ENCODE measurements around the gene SEMA6A. TPM values are rescaled to one million over a fixed set of nuclear protein-coding genes. Genes with fewer than 3 reads are reported as not detected.

Gene SEMA6A
- polyA plus RNA-seq, 2 of the 4 experiments (the other 2 are of a cell fraction), result 0.01 TPM; not detected in 1

- CTCF ChIA-PET, result interaction anchor here (0.6 kb wide), 1 partner anchor 1797 kb away, joined by 3 read pairs; no protein-coding TSS in a partner anchor
- 3% methylated on average over 1 of the region's 1 CpG for WGBS (ENCODE audit: missing lambda C conversion rate)
These were observed 24.3 kb upstream of the SEMA6A start for GRCh38 chr5:116598911-116599310.

GRCh38 chr5:116595498-116595897 is 20.9 kb upstream of the SEMA6A start:
- no peak for ATAC-seq
- FAIRE-seq, result no peak

More at GRCh38 chr5:116598911-116599310, 24.3 kb upstream of the SEMA6A start:
- DNase-seq (ENCODE audit: low read depth in 1 of 2, low spot score in 1 of 2), result no peak
- TF ChIP-seq NFE2L2 (conservative IDR thresholded peaks at IDR 0.05; ENCODE audit: low read length), result no peak
- TF ChIP-seq PHF8 (IDR thresholded peaks at IDR 0.05; ENCODE audit: borderline replicate concordance, low read depth), result no peak
- TF ChIP-seq TP53 (CRISPR knock-in tag; IDR thresholded peaks at IDR 0.05), result no peak
- TF ChIP-seq, protein P1, sequence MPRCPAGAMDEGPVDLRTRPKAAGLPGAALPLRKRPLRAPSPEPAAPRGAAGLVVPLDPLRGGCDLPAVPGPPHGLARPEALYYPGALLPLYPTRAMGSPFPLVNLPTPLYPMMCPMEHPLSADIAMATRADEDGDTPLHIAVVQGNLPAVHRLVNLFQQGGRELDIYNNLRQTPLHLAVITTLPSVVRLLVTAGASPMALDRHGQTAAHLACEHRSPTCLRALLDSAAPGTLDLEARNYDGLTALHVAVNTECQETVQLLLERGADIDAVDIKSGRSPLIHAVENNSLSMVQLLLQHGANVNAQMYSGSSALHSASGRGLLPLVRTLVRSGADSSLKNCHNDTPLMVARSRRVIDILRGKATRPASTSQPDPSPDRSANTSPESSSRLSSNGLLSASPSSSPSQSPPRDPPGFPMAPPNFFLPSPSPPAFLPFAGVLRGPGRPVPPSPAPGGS (IDR thresholded peaks at IDR 0.05), result no peak
- no peak for TF ChIP-seq EHF (CRISPR knock-in tag; IDR thresholded peaks at IDR 0.05)
- no peak for TF ChIP-seq CHD2 (IDR thresholded peaks at IDR 0.05; ENCODE audit: low read length, partially characterized antibody)
- no peak for TF ChIP-seq HOXB5 (CRISPR knock-in tag; IDR thresholded peaks at IDR 0.05)
- TF ChIP-seq MAX (IDR thresholded peaks at IDR 0.05), result no peak
- TF ChIP-seq HDAC2 (IDR thresholded peaks at IDR 0.05), result no peak
- TF ChIP-seq, protein P2, sequence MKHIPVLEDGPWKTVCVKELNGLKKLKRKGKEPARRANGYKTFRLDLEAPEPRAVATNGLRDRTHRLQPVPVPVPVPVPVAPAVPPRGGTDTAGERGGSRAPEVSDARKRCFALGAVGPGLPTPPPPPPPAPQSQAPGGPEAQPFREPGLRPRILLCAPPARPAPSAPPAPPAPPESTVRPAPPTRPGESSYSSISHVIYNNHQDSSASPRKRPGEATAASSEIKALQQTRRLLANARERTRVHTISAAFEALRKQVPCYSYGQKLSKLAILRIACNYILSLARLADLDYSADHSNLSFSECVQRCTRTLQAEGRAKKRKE (CRISPR knock-in tag; IDR thresholded peaks at IDR 0.05; ENCODE audit: low read depth), result no peak
- no peak for TF ChIP-seq RFX5 (IDR thresholded peaks at IDR 0.05)
- TF ChIP-seq POLR2AphosphoS2 (conservative IDR thresholded peaks at IDR 0.05; ENCODE audit: low read length), result no peak
- no peak for TF ChIP-seq CEBPB (IDR thresholded peaks at IDR 0.05)
- no peak for TF ChIP-seq BHLHE40 (IDR thresholded peaks at IDR 0.05; ENCODE audit: low read depth, low read length)
- TF ChIP-seq SMC3 (IDR thresholded peaks at IDR 0.05), result no peak
- no peak for TF ChIP-seq HES2 (IDR thresholded peaks at IDR 0.05)
- no peak for TF ChIP-seq FOXS1 (CRISPR knock-in tag; IDR thresholded peaks at IDR 0.05)
- no peak for TF ChIP-seq MYC (IDR thresholded peaks at IDR 0.05; ENCODE audit: borderline replicate concordance, low read length)
- no peak for TF ChIP-seq KDM1A (IDR thresholded peaks at IDR 0.05; ENCODE audit: low read depth)
- POLR2A ChIA-PET, result no interaction called here
- Histone ChIP-seq H3K4me1 (no peaks in the 10 kb centered on the region), H3K4me2 (no peak overlapping the region), H3K9me3 (no peaks in the 10 kb centered on the region), H3K4me3 (no peak overlapping the region), H3K27ac (no peak overlapping the region)
- no peak for ATAC-seq
- FAIRE-seq, result no peak

More at GRCh38 chr5:116595498-116595897, 20.9 kb upstream of the SEMA6A start:
- CTCF ChIA-PET, result no interaction called here
- no peak overlapping the region for H3K27ac ChIP-seq
- POLR2A ChIA-PET, result no interaction called here
- H3K4me3 ChIP-seq, result no peak overlapping the region
- DNase-seq (ENCODE audit: low read depth in 1 of 2, low spot score in 1 of 2), result no peak
- H3K4me2 ChIP-seq, result no peak overlapping the region
- TF ChIP-seq USF2 (IDR thresholded peaks at IDR 0.05) (no peak), GATA3 (IDR thresholded peaks at IDR 0.05; ENCODE audit: borderline replicate concordance) (no peak), HOXB5 (CRISPR knock-in tag; IDR thresholded peaks at IDR 0.05) (no peak), CBX2 (IDR thresholded peaks at IDR 0.05; ENCODE audit: borderline replicate concordance, low read depth) (no peak), TP53 (CRISPR knock-in tag; IDR thresholded peaks at IDR 0.05) (no peak), MYC (IDR thresholded peaks at IDR 0.05; ENCODE audit: borderline replicate concordance, low read length) (no peak), FOXS1 (CRISPR knock-in tag; IDR thresholded peaks at IDR 0.05) (no peak)
- 14% methylated on average over 3 of the region's 3 CpGs for WGBS (ENCODE audit: missing lambda C conversion rate)
- H3K9me3 ChIP-seq, result no peaks in the 10 kb centered on the region
- H3K4me1 ChIP-seq, result no peaks in the 10 kb centered on the region

Data from A549 (cell line).